ENCODE data around the gene OR2T4.

Gene OR2T4, protein sequence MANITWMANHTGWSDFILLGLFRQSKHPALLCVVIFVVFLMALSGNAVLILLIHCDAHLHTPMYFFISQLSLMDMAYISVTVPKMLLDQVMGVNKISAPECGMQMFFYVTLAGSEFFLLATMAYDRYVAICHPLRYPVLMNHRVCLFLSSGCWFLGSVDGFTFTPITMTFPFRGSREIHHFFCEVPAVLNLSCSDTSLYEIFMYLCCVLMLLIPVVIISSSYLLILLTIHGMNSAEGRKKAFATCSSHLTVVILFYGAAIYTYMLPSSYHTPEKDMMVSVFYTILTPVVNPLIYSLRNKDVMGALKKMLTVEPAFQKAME

DNA sequence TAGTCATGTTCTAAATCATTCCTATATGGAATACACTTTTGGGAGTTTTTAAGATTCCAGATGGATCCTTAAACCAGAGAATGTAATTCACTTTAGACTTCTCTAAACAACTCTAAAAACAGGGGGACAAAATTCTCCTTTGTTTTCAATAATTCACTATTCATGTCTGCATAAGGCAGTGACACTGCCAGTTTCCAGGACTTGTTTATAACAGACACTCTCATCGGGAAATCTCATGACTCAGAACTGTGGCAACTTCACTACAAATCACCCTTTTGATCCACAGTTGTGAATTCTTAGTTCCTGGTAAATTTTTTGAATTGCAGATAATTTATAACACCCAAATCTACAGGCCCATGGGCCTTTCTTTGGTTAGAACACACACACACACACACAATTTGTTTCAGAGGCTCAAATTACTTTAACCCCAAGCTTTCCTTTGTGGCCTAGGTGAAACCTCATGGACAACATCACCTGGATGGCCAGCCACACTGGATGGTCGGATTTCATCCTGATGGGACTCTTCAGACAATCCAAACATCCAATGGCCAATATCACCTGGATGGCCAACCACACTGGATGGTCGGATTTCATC is at the start of gene OR2T4:
Gene OR2T4, plus strand, starts transcription at position 545 of the 595 bp plus-strand sequence. Its CDS starts 0 bp downstream, at position 545.
- FAIRE-seq (no peak), DNase-seq (ENCODE audit: insufficient read length, low spot score) (no peak)
- TF ChIP-seq, protein P1, sequence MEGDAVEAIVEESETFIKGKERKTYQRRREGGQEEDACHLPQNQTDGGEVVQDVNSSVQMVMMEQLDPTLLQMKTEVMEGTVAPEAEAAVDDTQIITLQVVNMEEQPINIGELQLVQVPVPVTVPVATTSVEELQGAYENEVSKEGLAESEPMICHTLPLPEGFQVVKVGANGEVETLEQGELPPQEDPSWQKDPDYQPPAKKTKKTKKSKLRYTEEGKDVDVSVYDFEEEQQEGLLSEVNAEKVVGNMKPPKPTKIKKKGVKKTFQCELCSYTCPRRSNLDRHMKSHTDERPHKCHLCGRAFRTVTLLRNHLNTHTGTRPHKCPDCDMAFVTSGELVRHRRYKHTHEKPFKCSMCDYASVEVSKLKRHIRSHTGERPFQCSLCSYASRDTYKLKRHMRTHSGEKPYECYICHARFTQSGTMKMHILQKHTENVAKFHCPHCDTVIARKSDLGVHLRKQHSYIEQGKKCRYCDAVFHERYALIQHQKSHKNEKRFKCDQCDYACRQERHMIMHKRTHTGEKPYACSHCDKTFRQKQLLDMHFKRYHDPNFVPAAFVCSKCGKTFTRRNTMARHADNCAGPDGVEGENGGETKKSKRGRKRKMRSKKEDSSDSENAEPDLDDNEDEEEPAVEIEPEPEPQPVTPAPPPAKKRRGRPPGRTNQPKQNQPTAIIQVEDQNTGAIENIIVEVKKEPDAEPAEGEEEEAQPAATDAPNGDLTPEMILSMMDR (IDR thresholded peaks at IDR 0.05; ENCODE audit: insufficient read depth, missing control alignments), result no peak

- TF ChIP-seq, protein P1 (IDR thresholded peaks at IDR 0.05; ENCODE audit: insufficient read depth, missing control alignments), result no peak
- no peak for DNase-seq (ENCODE audit: insufficient read length, low spot score)
- no peak for FAIRE-seq
Observed at GRCh38 chr1:248316796-248317195, 44.7 kb upstream of the OR2T4 start.

DNA sequence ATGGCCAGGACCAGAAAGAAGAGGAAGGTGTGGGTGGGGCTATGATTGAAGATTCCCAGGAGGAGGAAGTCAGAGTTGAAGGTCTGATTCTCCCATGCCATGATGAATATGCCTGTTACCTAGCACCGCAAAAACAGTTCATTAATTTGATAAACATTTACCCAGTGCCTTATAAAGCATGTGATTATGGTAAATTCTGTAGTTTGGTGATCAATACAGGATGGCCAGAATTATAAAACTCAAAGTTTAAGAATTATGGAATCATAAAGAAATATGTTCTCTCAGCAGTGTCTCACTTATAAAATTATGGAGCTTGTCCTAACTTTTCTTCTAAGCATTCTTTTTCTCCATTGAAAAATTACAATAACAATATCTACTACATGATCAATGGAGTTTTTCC is 37.0 kb upstream of the OR2T4 start, which contains the start of gene OR2M7:
Gene OR2M7, minus strand, starts transcription at position 101 of the 400 bp plus-strand sequence. Its CDS starts 0 bp downstream, at position 101.
- no peak for DNase-seq (ENCODE audit: insufficient read length, low spot score)
- TF ChIP-seq, protein P1 (IDR thresholded peaks at IDR 0.05; ENCODE audit: insufficient read depth, missing control alignments), result no peak
- no peak for FAIRE-seq

DNA sequence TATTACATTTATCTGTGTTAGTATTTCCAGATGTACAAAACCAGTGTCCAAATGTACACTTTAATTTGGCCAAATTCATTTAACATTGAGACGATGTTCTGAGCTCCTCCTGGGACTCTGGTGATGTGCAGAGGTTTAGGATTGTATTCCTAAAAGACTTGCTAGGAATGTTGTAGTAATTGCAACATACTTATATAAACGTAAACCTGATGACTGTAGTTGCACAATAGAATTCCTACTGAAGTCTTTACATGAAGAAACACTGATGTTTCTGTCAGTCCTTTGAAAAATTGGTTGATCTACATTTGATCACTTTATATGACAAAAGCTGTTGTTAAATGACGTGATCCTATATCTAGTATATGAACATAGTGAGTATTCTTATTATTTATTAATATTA is 18.0 kb upstream of the OR2T4 start:
- FAIRE-seq, result no peak
- DNase-seq (ENCODE audit: insufficient read length, low spot score), result no peak
- TF ChIP-seq, protein P1 (IDR thresholded peaks at IDR 0.05; ENCODE audit: insufficient read depth, missing control alignments), result no peak

DNA sequence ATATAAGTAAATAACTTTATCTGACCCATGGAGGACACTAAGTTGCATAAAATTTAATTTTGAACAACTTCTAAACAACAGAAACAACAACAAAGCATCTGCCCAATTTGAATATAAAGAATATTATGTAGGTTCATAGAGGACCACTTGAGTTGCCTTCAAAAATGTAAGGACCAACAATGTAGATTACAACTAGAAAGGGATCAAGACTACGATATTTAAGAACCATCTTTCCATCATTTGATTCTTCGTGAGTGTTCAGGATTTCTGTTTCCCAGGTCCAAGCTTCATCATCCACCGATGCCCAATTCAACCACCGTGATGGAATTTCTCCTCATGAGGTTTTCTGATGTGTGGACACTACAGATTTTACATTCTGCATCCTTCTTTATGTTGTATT is 13.0 kb upstream of the OR2T4 start, which contains the start of gene OR14C36:
Gene OR14C36, plus strand, starts transcription at position 301 of the 400 bp plus-strand sequence. Its CDS starts 0 bp downstream, at position 301.
- TF ChIP-seq, protein P1 (IDR thresholded peaks at IDR 0.05; ENCODE audit: insufficient read depth, missing control alignments), result no peak
- DNase-seq (ENCODE audit: insufficient read length, low spot score), result no peak
- no peak for FAIRE-seq

- DNase-seq (ENCODE audit: insufficient read length, low spot score) (no peak), FAIRE-seq (no peak)
- TF ChIP-seq, protein P1 (IDR thresholded peaks at IDR 0.05; ENCODE audit: insufficient read depth, missing control alignments), result no peak
Observed at GRCh38 chr1:248359415-248359814, 2.0 kb upstream of the OR2T4 start.

DNA sequence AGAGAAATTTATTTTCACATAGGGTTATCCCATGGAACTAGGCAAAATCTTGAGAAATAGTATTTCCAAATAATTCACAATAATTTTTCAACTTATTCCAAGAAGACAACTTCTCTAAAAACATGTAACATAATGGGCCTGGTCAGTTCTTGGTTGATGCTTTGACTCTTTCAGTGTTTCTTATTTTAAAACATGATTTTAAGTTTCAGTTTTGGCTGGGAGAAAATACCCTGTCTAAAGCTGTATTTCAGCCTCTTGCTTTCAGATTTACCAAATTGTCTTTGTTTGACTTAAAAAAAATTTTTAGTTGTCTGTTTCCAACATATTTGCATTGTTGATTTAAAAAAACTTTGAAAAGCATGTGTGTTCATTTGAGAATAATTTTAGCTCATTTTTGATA is 5.1 kb downstream of the OR2T4 start:
- DNase-seq (ENCODE audit: insufficient read length, low spot score) (no peak), FAIRE-seq (no peak)
- TF ChIP-seq, protein P1 (IDR thresholded peaks at IDR 0.05; ENCODE audit: insufficient read depth, missing control alignments), result no peak

All from D721Med (cell line).